Fibroblast of gingiva (primary cell): ENCODE measurements around the gene HES4.
A peak's percentile ranks its signal among the peaks of the same experiment; 100 is the strongest.

Experiments used
- DNase-seq: peaks from one replicate; pipeline ENCODE4 v3.0.0-alpha.2; 2011; ENCODE audit warnings: low read depth

The HES4 gene, protein sequence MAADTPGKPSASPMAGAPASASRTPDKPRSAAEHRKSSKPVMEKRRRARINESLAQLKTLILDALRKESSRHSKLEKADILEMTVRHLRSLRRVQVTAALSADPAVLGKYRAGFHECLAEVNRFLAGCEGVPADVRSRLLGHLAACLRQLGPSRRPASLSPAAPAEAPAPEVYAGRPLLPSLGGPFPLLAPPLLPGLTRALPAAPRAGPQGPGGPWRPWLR

DNA sequence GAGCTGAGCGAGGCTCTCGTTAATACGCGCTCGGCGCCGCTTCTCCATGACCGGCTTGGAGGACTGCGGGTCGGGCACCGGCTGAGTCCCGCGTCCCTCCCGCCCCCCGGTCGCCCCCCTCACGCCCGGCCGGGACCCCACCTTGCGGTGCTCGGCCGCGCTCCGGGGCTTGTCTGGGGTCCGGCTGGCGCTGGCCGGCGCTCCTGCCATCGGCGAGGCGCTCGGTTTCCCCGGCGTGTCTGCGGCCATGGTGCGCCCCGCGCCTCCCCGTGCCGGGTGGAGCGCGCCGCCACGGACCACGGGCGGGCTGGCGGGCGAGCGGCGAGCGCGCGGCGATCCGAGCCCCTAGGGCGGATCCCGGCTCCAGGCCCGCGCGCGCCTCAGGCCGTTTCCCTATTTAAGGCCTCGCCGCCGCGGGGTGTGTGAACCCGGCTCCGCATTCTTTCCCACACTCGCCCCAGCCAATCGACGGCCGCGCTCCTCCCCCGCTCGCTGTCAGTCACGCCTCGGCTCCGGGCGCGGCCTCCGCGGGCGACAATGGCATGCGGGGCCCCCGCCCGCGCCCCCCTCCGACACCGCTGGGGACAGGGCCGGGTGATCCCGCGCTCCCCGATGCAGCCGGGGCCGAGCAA lies at the start of gene HES4:
HES4 (minus strand) TSS at position 373 of the 632 bp plus-strand sequence; CDS start at position 249, 124 bp downstream.
- DNase-seq = peak; percentile 85

DNA sequence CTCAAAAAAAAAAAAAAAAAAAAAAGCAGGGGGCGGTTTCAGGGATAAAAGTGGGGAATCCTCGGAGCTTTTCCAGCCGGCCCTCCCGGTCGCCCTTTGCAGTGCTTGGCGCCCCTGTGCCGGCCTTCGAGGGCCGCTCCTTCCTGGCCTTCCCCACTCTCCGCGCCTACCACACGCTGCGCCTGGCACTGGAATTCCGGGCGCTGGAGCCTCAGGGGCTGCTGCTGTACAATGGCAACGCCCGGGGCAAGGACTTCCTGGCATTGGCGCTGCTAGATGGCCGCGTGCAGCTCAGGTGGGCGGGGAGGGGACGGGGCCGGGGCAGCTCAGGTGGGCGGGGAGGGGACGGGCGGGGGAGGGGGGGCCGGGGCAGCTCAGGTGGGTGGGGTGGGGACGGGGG lies 48.9 kb upstream of the HES4 start:
- no peak for DNase-seq

DNA sequence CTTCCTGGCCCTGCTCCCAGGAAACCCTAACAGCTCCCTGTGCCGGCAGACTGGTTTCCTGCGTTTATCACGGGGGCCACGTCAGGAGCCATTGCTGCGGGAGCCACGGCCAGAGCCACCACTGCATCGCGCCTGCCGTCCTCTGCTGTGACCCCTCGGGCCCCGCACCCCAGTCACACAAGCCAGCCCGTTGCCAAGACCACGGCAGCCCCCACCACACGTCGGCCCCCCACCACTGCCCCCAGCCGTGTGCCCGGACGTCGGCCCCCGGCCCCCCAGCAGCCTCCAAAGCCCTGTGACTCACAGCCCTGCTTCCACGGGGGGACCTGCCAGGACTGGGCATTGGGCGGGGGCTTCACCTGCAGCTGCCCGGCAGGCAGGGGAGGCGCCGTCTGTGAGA lies 48.1 kb upstream of the HES4 start:
- DNase-seq = no peak

DNA sequence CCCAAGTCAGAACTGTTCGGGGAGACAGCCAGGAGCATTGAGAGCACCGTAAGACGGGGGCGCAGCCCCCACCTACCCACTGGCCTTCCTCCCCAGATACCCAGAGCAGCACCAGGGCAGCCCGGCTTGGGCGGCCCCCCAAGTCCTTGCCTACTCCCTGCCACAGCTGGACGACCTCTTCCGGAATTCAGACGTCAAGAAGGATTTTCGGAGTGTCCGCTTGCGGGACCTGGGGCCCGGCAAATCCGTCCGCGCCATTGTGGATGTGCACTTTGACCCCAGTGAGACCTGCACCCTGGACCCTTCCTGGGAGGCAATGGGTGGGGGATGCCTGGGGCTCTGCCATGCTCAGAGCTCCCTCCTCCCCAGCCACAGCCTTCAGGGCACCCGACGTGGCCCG lies 47.5 kb upstream of the HES4 start:
- no peak for DNase-seq

DNA sequence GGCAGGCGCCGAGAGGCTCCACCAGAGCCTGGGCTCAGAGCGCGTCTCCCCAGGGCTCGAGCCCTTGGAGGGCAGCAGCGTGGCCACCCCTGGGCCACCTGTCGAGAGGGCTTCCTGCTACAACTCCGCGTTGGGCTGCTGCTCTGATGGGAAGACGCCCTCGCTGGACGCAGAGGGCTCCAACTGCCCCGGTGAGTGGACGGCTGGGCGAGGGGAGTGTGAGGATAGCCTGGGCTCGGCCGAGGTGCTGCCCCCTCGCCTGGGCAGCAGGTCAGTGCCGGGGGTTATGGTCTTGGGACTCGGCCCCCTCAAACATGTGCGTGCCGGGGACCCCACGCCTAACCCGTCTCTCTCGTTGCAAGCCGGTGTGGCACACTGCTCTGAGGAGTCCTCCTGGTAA lies 46.9 kb upstream of the HES4 start:
- DNase-seq = no peak

DNA sequence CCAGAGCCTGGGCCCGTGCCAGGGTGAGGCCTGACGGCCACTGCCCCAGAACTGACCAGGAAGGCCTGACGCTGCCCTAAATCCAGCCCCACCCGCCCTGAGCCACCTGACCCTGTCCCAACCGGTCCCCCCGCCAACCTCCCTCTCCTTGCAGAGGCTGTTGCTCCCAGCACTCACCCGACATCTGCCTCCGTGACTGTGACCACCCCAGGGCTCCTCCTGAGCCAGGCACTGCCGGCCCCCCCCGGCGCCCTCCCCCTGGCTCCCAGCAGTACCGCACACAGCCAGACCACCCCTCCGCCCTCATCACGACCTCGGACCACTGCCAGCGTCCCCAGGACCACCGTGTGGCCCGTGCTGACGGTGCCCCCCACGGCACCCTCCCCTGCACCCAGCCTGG lies 46.3 kb upstream of the HES4 start:
- DNase-seq = no peak

DNA sequence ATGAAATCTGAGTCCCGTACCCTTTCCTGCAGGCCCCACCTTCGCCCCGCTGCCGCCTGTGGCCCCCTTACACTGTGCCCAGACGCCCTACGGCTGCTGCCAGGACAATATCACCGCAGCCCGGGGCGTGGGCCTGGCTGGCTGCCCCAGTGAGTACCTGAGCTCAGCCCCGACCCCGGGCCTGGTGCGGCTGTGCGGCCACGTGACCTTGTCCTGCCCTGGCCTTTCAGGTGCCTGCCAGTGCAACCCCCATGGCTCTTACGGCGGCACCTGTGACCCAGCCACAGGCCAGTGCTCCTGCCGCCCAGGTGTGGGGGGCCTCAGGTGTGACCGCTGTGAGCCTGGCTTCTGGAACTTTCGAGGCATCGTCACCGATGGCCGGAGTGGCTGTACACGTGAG lies 45.2 kb upstream of the HES4 start:
- no peak for DNase-seq

DNA sequence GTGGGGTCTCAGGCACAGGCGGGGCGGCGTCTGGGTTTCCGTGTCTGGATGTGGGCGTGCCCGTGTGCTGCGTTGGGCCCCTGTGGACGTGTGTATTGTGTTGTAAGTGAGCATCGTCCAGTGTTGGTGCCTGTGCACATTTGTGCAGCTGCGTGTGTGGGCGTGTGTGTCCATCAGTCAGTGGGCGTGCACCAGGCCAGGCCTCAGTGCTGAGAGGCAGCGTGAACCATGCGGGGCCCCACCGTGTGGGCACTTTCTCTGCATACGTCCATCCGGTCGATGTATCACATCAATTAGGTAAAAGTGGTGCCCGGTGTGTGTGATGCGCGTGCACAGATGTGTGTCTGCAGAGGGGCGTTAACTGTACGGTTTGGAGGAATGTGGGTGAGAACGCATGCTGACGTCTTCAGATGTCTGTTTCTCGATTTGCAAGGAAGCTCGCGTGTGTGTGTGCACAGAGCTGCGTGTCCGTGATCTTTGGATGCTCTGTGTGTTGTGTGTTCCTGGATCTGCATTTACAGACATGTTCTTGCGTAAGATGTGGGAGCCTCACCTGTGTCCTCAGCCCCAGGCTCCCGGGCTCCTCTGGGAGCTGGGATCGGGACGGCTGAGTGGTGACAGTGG lies 44.7 kb upstream of the HES4 start:
- no peak for DNase-seq

DNA sequence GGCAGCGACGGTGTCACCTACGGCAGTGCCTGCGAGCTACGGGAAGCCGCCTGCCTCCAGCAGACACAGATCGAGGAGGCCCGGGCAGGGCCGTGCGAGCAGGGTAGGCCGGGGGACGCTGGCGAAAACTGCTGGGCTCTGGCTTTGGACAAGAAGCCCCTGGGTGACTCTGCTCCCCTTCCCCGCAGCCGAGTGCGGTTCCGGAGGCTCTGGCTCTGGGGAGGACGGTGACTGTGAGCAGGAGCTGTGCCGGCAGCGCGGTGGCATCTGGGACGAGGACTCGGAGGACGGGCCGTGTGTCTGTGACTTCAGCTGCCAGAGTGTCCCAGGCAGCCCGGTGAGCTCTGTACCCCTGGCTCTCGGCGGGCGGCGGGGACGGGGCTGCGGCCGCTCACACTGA lies 44.0 kb upstream of the HES4 start:
- no peak for DNase-seq

DNA sequence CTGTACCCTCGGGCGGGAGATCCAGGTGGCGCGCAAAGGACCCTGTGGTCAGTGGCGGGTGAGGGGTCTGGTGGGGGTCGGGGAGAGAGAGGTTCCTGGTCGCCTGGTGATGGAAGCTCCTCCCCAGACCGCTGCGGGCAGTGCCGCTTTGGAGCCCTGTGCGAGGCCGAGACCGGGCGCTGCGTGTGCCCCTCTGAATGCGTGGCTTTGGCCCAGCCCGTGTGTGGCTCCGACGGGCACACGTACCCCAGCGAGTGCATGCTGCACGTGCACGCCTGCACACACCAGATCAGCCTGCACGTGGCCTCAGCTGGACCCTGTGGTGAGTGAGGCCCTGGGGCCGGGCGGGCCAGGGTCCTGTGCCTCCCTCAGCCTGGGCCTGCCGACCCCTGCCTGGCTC lies 43.5 kb upstream of the HES4 start:
- no peak for DNase-seq

DNA sequence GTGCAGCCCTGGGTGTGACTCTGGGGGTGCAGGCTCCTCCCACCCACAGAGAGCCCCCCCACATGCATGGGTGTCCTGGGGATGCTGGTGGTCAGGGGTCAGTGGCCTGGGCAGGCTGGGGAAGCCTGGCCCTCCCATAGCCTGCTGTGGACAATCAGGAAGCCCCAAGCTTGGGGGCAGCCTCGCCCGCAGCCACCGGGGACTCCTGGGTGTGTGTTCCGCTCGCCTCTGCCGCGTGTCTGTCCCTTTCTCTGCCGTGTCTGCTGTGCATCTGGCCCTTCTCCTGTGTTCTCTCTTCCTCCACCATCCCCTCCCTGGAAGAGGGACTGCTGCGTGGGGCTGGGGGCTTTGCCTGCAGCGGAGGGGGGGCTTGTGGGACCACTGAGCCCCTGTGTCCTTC lies 42.9 kb upstream of the HES4 start:
- no peak for DNase-seq

DNA sequence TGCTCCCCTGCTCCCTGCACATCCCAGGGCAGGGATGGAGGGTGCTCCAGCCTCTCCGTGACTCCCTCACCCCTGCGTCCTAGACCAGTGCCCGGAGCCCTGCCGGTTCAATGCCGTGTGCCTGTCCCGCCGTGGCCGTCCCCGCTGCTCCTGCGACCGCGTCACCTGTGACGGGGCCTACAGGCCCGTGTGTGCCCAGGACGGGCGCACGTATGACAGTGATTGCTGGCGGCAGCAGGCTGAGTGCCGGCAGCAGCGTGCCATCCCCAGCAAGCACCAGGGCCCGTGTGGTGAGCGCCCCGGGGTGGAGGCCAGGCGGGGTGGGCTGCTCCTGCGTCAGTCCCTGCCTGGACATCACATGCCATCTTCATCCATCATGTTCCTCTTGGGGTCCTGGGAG lies 42.0 kb upstream of the HES4 start:
- DNase-seq = no peak

DNA sequence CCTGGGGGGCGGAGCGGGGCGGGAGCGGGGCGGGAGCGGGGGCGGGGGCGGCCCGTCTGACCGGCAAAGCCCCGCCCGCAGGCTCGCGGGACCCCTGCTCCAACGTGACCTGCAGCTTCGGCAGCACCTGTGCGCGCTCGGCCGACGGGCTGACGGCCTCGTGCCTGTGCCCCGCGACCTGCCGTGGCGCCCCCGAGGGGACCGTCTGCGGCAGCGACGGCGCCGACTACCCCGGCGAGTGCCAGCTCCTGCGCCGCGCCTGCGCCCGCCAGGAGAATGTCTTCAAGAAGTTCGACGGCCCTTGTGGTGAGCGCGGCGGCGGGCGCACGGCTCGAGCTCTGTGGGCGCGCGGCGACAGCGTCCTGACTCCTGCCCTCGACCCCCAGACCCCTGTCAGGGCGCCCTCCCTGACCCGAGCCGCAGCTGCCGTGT lies 41.2 kb upstream of the HES4 start:
- DNase-seq = no peak

DNA sequence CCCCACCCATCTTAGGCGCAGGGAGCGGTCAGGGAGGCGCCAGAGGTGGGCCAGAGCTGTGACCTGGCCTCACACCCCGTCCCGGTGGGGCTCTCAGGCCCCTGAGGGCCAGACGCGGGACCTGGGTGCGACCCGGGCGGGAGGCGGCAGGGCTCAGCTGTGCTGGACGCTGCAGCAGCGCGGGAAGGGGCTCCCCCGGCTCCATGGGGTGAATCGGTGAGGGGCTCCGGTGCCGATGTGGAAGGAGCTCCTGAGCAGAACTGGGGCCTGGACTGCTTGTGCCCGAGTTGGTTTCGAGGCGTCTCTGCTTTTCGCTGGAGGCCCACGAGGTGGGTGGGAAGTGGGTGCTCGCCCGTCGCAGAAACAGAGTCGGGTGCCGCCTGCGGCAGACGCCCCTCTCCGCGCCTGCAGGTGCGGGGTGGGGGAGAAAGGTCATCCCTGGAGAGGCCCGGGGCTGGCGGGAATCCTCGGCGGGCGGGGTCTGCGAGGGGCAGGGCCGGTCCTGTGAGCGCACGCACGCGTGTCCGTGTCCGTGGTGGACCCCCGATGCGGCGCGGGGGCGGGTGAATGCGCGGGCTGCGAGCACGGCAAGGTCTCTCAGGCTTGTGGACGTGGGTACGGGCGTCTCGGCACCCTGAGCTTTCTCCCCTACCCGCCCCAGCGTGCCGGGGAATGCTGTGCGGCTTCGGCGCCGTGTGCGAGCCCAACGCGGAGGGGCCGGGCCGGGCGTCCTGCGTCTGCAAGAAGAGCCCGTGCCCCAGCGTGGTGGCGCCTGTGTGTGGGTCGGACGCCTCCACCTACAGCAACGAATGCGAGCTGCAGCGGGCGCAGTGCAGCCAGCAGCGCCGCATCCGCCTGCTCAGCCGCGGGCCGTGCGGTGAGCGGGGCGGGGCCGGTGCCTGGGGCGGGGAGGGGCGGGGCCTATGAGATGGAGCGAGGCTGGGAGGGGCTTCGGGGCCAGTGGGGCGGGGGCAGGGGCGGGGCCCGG lies 40.4 kb upstream of the HES4 start:
- DNase-seq = peak; percentile 72

DNA sequence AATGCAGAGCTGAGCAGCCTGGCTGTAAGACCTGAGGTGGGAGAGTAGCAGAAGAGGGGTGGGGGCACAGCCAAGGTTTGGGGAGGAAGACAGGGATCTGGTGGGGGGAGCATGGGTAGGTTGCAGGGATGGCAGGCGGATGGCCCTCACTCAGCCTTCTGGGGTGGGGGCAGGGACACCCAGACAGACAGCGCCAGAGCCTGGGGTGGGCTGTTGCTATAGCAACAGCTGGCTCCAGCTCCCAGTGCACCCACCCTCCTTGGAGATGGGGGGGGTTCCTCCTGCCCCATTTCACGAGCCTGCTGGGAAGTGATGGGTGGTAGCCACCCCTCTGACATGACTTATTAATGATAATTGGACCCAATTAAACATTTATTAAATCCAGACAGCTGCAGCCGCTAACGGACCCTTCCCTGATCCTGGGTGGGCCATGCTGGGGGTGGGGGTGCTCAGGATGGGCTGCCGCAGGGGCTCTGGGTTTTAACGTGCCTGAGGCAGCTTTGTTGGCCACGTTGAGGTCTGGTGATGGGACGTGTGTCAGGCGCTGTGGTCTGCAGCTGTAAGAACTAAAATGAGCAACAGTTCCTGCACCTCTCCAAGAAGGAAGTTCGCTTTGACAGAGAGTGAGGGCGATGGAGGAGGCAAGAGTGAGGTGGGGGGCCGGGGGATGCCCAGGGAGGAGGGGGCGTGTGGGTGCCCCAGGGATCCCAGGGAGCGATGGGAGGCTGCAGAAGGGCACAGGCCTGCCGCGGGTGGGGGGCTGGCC lies 39.4 kb upstream of the HES4 start:
- no peak for DNase-seq

DNA sequence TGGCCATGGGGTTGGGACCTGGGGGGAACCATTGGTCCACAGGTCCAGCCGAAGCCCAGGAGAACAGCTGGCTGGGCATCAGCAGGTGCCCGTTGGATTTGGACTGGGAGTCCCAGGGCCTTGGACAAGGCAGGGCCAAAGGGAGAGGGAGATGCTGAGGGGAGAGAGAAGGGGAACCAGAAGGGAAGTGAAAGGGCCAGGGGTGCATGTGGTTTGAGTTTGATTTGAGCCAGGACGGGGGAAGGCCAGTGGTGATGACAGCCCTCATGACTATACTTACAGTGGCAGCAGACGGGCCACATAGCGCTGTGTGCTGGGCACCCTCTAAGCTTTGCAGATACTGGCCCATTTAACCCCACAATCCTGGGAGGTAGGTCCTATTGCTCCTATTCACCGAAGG lies 38.8 kb upstream of the HES4 start:
- DNase-seq = no peak

DNA sequence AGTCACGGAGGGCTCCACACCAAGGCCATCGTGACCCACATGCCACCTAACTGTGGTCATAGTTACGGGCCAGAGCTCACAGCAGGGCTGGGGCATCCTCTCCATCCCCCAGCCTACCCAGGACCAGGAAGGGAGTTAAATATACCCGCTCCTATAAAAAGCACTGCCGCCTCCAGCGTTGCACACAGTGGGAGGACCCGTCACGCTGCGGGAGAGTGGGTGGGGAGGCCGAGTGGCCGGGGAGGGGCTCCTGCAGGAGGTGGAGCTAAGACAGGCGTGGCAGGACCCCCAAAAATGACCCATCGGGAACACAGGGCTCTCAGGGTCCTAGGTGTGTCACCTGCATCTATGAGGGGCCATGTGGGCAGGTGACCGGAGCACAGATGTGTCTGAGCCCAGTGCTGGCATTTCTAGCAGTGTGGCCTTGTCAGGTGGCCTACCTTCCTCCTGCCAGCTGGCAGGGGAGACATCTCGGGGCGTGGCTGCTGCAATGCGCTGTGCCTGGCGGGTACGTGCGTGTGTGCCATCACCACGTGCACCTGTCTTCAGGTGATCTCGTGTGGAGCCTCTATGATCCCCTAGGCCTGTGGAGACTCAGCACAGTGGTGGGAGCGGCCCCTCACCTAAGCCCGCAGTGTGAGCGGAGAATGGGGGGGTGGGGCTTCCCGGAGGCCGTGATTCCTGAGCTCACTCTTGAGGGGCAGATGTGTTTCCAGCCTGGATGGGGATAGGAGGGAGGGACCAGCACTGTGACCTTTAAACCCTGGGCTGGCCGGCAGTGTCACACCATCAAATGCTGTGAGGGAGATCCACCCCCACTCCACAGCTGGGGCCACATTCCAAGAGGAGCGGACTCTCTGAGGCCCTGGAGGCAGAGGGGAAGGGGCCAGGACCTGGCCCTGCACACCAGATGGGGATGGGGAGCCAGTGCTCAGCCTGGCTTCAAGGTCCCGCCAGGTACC lies 37.8 kb upstream of the HES4 start:
- DNase-seq = no peak

DNA sequence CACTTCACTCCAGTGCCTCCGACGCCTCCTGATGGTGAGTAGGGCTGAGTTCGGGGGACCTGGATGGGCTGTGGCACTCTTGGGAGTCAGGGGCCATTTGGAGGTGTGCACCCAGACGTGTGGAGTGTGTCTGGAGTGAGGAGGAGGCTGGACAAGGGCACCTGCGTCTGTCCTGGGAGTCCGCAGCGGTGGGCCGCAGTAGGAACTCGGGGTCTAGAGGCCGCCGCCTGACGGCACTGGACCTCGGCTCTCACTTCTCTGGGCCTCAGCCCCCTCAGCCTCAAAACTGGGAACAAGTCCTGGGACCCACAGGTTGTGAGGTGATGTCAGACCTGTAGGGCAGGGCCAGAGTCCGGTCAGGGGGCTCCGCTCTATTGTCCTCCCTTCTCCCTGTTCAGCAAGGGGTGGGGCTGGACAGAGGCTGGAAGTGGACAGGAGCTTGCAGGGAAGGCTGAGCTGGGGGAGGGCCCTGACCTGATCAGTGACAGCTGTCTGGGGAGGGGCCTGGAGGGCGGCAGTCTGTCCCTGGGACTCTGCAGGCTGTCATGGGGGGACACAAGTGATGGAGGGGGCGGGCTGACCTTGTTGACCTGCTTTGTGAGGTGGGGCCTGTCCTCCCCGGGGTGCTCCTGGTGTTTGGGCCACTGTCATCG lies 35.5 kb upstream of the HES4 start:
- DNase-seq = no peak

DNA sequence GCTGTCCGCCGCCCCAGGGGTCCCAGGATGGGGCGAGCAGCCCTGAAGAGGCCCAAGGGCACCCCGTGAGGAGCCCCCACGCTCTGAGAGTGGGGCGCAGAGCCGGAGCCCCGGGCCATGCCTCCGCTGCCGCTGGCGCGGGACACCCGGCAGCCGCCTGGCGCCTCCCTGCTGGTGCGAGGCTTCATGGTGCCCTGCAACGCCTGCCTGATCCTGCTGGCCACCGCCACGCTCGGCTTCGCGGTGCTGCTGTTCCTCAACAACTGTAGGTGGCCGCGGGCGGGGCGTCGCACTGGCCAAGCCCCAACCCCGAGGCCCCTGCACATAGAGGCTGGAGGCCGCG lies 34.5 kb upstream of the HES4 start:
- no peak for DNase-seq
